HG03039 (cell line): ENCODE results near the gene ERC2.
A peak's percentile ranks its signal among the peaks of the same experiment; 100 is the strongest.

Source experiments
- ATAC-seq: cut with Tn5 transposase; IDR thresholded peaks from one replicate; pipeline ENCODE4 v1.9.1; 2021; ENCODE audit warnings: mild to moderate bottlenecking, moderate library complexity; ENCODE audit not compliant: unreplicated experiment

ERC2 gene

DNA sequence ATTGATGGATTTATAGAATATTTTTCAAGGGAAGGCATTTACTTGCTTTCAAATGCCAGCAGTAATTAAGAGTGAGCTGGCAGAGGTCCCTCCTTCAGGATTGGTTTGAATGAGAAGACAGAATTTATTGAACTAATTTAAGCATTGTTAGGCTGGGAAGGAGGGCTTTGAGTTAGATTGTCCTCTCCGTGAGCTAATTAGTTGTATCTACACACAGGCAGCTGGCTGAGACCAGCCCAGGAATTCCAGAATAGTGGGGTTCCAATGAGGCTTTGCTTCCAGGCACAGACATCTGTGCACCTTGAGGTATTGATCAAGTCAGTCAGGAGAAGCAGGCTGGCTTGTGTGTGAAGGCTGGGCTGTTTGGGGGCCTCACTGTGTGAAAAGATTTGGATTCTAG, 857.1 kb downstream of the ERC2 start:
- ATAC-seq = no peak

DNA sequence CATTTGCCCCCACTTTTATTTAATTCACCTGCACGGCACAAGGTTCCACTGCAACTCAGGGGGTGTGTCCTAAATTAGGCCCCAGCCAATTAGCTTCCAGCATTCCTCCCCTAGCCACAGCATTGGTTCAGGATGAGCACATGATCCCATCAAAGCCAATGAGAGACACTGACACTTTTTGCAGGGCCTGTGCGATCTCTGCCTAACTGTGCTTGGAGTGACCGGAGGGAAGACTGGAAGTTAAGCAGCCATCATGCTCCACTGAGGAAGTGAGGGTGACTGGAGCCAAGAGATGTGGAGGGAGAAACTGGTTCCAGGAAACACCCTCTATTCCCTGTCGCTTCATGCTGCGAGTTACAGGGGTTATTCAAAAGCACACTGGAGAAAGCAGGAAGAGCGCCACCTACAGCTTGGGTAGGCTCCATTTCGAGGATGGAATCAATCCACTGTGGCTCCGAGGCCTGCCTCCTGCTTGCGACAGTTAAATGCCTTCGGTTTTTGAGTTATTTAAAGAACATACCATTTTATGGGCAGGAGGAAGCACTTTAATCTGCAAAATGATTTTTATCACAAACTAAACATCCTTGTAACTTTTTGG, 858.9 kb downstream of the ERC2 start:
- no peak for ATAC-seq

DNA sequence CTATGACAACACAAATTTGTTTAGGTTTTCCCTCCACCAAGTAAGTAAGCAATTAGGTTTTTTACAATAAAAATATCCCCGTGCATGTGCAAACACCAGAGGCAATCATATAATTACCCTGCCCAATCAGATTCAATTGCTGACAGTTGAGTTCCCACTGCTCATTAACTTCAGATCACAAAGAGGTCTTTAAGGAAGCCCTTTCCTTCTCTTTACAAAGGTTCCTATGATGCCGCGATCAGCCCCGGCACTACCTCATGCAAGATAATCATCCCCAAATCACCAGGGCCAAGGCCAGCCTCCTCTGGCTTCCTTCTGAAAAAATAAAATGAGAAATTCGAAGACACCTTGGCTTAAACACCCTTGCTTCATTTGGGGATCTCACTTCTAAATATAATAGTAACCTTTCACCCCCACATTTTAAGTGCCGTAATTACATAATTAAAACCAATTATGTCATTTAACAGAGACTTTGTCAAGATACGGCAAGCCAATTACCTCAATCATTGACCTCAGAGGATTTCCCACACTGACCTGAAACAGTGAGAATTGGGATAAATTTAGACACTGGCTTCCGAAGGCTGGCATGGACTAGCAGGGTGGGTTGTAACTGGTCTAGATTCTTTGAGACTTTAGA, 859.8 kb downstream of the ERC2 start:
- no peak for ATAC-seq

DNA sequence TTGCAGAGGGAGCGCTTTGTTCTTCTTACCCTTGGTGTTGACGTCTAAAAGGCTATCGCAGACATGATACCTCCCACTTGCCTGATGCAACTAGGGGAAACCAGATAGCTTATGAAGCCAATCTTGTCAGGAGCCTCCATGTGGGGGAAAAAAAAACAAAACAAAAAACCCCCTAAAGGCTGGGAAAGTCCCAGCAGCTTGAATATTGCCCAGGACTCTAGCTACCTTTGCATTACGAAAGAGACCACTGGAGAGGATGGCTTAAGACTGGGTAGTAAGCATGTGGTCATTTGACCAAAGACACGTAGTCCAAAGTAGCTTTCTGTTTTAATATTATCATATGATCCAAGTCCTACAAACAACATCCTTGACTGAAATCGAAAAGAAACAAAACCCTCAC, 860.4 kb downstream of the ERC2 start:
- ATAC-seq = peak; percentile 85

GRCh38 chr3:55607175-55607574, 861.1 kb downstream of the ERC2 start:
- no peak for ATAC-seq

DNA sequence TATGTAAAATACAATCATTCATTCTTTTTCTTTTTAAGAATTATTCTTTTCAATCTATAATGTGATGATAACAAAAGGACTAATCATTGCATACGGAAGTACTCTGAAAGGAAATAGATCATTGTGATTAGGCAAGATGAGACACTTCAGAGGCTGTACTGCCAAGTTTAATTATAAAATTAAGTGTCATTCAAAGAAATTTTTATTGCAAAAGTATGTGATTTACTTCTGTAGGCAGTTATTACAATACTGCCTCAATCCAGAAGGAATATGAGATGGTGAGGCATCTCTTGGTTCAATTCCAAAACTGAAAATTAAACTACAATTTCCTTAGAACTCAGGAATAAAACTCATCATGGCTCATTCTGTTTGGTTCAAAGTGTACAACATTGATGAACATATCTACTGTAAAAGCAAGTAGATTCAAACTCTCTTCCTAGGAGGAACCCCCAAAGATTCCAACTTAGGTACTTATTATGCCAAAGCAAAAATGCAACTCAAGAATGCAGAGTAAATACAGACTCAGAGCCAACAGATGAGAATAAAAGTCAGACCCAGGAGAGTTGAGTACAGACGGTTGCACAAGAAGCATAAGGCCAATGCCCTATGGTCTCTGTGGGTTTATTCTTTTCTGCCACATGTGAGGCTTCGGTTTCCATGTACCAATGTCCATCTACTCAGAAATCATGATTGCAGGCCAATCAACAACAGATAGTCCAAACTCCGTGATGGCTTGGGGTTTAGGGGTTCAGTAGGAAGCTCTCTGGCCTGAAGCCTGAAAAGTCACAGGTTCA, 862.6 kb downstream of the ERC2 start:
- ATAC-seq = no peak

DNA sequence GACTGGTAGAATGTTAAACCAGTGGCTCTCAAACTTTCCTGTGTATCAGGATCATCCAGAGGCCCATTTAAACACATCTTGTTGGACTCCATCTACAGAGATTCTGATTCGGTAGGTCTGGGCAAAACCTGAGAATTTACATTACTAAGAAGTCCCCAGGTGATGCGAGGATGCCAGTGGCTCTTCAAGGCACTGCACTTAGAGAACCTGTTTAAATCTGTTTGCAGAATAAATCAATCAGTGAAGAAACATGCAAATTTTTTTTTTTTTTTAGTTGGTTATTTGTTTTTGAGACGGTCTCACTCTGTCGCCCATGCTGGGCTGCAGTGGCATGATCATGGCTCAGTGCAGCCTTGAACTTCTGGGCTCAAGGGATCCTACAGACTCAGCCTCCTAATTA, 863.4 kb downstream of the ERC2 start:
- no peak for ATAC-seq

GRCh38 chr3:55604402-55604801, 863.9 kb downstream of the ERC2 start:
- no peak for ATAC-seq

DNA sequence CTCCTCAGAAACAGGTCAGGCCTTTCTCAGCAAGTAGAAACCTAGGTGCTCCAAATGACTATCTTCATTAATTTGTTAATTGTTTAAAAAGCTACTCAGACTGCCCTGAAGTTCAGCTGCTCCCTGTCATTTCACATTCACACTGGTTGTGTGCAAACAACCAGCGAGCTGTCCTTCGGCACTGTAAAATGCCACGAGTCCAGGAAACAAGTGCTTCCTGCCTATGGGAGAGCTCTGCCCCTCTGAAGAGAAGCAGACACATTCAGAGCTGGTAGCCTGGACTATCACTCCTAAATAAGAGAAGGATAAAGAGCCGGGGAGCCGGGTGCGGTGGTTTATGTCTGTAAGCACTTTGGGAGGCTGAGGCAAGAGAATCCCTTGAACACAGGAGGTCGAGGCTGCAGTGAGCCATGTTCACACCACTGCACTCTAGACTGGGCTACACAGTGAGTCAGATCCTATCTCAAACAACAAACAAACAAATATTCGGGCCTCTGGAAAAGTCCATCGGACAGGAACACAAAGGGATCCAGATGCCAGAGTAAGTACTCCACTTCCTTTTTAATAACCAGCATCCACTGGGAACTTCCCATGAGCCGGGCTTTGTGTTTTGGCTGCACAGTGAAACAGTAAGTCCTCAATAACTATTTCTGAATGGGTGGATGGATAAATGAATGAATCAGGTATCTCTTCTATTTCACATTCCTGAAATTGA, 866.7 kb downstream of the ERC2 start:
- no peak for ATAC-seq

DNA sequence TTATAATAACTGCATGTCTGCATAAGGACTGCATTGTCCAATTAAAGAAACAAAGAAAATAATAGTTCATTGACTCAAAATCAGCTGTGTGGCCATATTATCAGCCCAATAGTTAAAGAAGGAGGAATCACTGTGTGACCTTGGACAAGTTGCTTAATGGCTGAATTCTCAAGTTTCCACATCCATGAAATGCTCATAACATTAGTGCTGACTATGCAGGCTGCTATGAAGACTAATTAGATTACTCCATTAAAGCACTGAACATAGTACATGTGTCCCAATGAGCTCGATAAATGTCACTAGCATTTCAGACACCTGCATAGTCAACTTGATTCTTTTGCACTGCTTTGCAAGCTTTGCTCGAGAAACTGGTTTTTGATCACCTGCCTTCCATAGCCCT, 870.0 kb downstream of the ERC2 start:
- no peak for ATAC-seq

- no peak for ATAC-seq
Observed at GRCh38 chr3:55597641-55598040, 870.6 kb downstream of the ERC2 start.

GRCh38 chr3:55596212-55596611, 872.1 kb downstream of the ERC2 start:
- ATAC-seq = no peak

- no peak for ATAC-seq
Observed at GRCh38 chr3:55595420-55595819, 872.8 kb downstream of the ERC2 start.

- ATAC-seq = no peak
Observed at GRCh38 chr3:55592572-55592971, 875.7 kb downstream of the ERC2 start.

DNA sequence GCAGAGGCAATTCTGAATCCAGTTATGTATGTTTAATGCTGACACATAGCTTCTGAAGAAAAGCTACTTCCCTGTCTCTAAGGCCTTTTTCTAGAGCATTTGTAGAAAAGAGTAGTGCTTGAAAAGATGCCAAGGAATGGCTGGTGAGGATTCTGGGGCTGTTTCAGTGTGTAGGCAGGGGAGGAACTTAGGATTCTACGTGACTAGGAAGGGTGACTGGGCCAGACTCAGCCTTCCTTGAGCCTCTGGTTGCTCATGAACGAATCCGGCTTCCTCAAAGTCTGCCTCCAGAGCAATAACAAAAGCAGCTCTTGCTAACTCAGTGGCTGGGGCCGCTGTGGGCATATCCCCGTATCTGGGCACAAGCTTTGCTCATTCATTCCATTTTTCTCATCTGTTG, 876.4 kb downstream of the ERC2 start:
- ATAC-seq = no peak

DNA sequence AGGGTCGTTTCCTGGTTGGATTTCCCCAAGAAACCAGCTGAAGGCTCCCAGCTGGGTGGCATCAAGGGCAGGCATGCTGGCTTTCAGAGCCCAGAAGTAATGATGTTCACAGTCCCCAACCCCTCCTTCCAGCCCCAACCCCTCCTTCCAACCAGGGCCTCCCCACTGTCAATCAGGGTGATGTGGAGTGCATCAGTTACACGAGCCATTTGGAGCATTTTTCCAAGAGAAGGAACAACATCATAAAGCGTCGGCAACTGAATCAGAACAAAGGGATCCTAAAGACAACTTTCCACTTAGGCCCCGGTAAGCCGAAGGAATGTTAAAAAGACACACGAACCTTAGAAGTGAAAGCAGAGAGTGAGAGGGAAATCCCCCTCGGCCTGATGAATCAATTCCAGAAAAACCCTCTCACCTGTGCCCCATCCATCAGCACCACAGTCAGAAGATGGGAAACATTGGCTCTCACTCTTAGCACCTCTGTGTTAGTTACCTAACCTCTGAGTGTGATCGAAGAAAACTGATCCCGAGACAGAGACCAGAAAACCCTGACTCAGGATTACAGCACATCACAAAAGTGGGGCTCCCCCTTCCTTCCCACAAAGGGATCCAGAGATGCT, 880.0 kb downstream of the ERC2 start:
- ATAC-seq = no peak

- no peak for ATAC-seq
Observed at GRCh38 chr3:55585856-55586255, 882.4 kb downstream of the ERC2 start.

GRCh38 chr3:55584716-55585368, 883.4 kb downstream of the ERC2 start:
- ATAC-seq = no peak

GRCh38 chr3:55584030-55584429, 884.2 kb downstream of the ERC2 start:
- ATAC-seq = no peak

DNA sequence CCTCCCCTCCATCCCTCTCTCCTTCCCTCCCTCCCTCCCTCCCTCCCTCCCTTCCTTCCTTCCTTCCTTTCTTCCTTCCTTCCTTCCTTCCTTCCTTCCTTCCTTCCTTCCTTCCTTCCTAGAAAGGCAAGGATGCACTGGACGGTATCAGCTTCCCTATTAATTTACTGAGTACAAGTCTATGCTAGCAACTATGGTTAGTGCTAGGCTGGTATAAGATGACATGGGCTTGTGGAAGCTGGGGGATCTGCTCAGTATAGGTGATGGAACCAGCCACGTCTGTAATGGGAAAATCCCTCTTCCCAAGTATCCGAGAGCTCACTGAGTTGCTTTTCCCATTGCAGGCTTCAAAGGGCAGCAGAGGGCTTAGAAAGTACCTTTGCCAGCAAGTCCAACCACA, 884.8 kb downstream of the ERC2 start:
- no peak for ATAC-seq

GRCh38 chr3:55579496-55579895, 888.8 kb downstream of the ERC2 start:
- ATAC-seq = no peak
